SK-N-SH treated with all-trans-retinoic acid at 6 μM for 48 hours (cell line): ENCODE results near the gene NUMA1.

ENCODE experiments used
- ATAC-seq: fragments of 200-7000 bp; cut with Tn5 transposase; 3 replicates; pipeline ENCODE4 v1.9.1; 2020; ENCODE audit warnings: mild to moderate bottlenecking, moderate library complexity
- ARNTL ChIP-seq: fragments of 450-650 bp; formaldehyde crosslinking; IDR thresholded peaks from 2 replicates; pipeline ENCODE4 v1.5.0; 2020; ENCODE audit warnings: low read depth, mild to moderate bottlenecking, moderate library complexity, borderline replicate concordance
- BACH2 ChIP-seq: fragments of 250-450 bp; sonication (Bioruptor Pico); IDR thresholded peaks from 2 replicates; pipeline ENCODE4 v1.9.0; 2021; ENCODE audit warnings: mild to moderate bottlenecking, borderline replicate concordance
- CREB5 ChIP-seq: fragments of 250-450 bp; sonication (Bioruptor Pico); IDR thresholded peaks from 2 replicates; pipeline ENCODE4 v1.5.1; 2020; ENCODE audit warnings: low read depth, mild to moderate bottlenecking, moderate library complexity
- CSDC2 ChIP-seq: fragments of 250-450 bp; sonication (Bioruptor Pico); IDR thresholded peaks from 2 replicates; pipeline ENCODE4 v1.5.0; 2020; ENCODE audit warnings: mild to moderate bottlenecking, moderate library complexity
- ESRRG ChIP-seq: fragments of 250-450 bp; sonication (Bioruptor Pico); IDR thresholded peaks from 2 replicates; pipeline ENCODE4 v1.6.1; 2021; ENCODE audit warnings: mild to moderate bottlenecking
- GLIS3 ChIP-seq: fragments of 250-450 bp; sonication (Bioruptor Pico); IDR thresholded peaks from 2 replicates; pipeline ENCODE4 v1.5.0; 2020; ENCODE audit warnings: mild to moderate bottlenecking, moderate library complexity
- ISL1 ChIP-seq: fragments of 250-450 bp; sonication (Bioruptor Pico); IDR thresholded peaks from 2 replicates; pipeline ENCODE4 v2.1.2; 2022; ENCODE audit warnings: mild to moderate bottlenecking, moderate library complexity
- OSR1 ChIP-seq: fragments of 250-450 bp; sonication (Bioruptor Pico); IDR thresholded peaks from 2 replicates; pipeline ENCODE4 v1.8.0; 2022; ENCODE audit warnings: moderate library complexity, mild to moderate bottlenecking, inconsistent platforms
- PATZ1 ChIP-seq: fragments of 250-450 bp; sonication (Bioruptor Pico); IDR thresholded peaks from 2 replicates; pipeline ENCODE4 v1.8.0; 2020; ENCODE audit warnings: mild to moderate bottlenecking, moderate library complexity, borderline replicate concordance
- PPARA ChIP-seq: fragments of 250-450 bp; sonication (Bioruptor Pico); IDR thresholded peaks from 2 replicates; pipeline ENCODE4 v1.5.0; 2020; ENCODE audit warnings: mild to moderate bottlenecking, borderline replicate concordance
- RARB ChIP-seq: fragments of 250-450 bp; sonication (Bioruptor Pico); IDR thresholded peaks from 2 replicates; pipeline ENCODE4 v1.8.0; 2021; ENCODE audit warnings: mild to moderate bottlenecking, moderate library complexity
- SNAI2 ChIP-seq: fragments of 250-450 bp; sonication (Bioruptor Pico); IDR thresholded peaks from 2 replicates; pipeline ENCODE4 v1.5.0; 2020; ENCODE audit warnings: mild to moderate bottlenecking, moderate library complexity
- TCF4 ChIP-seq: fragments of 250-450 bp; sonication (Bioruptor Pico); IDR thresholded peaks from 2 replicates; pipeline ENCODE4 v1.8.0; 2021; ENCODE audit warnings: mild to moderate bottlenecking, moderate library complexity, borderline replicate concordance
- TOX ChIP-seq: fragments of 250-450 bp; sonication (Bioruptor Pico); IDR thresholded peaks from 2 replicates; pipeline ENCODE4 v1.8.0; 2021; ENCODE audit warnings: mild to moderate bottlenecking, moderate library complexity, borderline replicate concordance
- ZC3H10 ChIP-seq: fragments of 250-450 bp; sonication (Bioruptor Pico); IDR thresholded peaks from 2 replicates; pipeline ENCODE4 v1.5.1; 2021; ENCODE audit warnings: mild to moderate bottlenecking, moderate library complexity
- ZFP3 ChIP-seq: fragments of 250-450 bp; sonication (Bioruptor Pico); IDR thresholded peaks from 2 replicates; pipeline ENCODE4 v1.5.0; 2020; ENCODE audit warnings: mild to moderate bottlenecking, moderate library complexity
- ZFP30 ChIP-seq: fragments of 450-650 bp; formaldehyde crosslinking; IDR thresholded peaks from 2 replicates; pipeline ENCODE4 v1.5.0; 2022; ENCODE audit warnings: mild to moderate bottlenecking, moderate library complexity
- ZNF565 ChIP-seq: fragments of 450-650 bp; formaldehyde crosslinking; conservative IDR thresholded peaks from 2 replicates; pipeline ENCODE4 v1.5.0; 2020; ENCODE audit warnings: low read depth, mild to moderate bottlenecking, moderate library complexity
- ZNF70 ChIP-seq: fragments of 450-650 bp; formaldehyde crosslinking; IDR thresholded peaks from 2 replicates; pipeline ENCODE4 v1.5.0; 2020; ENCODE audit warnings: mild to moderate bottlenecking, moderate library complexity
- ZNF8 ChIP-seq: fragments of 450-650 bp; formaldehyde crosslinking; IDR thresholded peaks from 2 replicates; pipeline ENCODE4 v1.5.0; 2020; ENCODE audit warnings: mild to moderate bottlenecking, moderate library complexity
- TF ChIP-seq, protein P1 (sequence below): fragments of 250-450 bp; sonication (Bioruptor Pico); IDR thresholded peaks from 2 replicates; pipeline ENCODE4 v1.8.0; 2021; ENCODE audit warnings: low read depth, mild to moderate bottlenecking, moderate library complexity, borderline replicate concordance
- TF ChIP-seq, protein P2 (sequence below): fragments of 250-450 bp; sonication (Bioruptor Pico); IDR thresholded peaks from 2 replicates; pipeline ENCODE4 v1.5.0; 2020; ENCODE audit warnings: mild to moderate bottlenecking, moderate library complexity

Gene NUMA1

DNA sequence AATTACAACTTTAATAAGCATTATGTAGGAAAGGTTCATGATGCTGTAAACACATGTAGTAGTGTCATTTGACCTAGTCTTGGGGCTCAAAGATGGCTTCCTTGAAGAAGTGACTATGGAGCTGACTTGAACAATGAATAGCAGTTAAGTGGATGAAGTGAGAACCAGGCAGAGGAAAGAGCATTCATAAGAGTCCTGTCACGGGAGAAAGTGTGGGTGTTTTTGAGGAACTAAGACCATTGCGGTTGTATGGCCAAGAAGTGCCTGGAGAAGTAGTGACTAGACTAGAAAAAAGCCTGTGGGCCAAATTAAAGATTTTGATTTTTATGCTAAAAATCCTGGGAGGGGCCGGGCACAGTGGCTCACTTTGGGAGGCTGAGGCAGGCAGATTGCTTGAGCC, 88.8 kb downstream of the NUMA1 start:
- ATAC-seq = no peak
- TF ChIP-seq ISL1 (CRISPR knock-in tag) (no peak), ARNTL (CRISPR knock-in tag) (no peak), ZNF70 (no peak), ZFP3 (CRISPR knock-in tag) (no peak), PATZ1 (no peak)

DNA sequence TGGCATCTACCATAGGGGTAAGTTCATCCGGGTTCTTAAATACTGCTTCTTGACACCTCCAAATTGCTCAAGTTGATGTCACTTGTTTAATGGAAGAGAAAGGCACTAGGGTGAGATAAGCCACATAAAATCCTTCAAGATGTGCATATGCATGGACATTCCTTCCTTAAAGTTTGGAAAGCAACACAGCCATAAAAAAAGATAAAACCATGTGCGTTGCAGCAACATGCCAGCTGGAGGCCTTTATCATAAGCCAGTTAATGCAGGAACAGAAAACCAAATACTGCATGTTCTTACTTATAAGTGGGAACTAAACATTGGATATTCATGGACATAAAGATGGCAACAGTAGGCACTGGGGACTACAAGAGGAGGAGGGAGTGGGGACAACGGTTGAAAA, 89.6 kb downstream of the NUMA1 start:
- ATAC-seq = no peak

DNA sequence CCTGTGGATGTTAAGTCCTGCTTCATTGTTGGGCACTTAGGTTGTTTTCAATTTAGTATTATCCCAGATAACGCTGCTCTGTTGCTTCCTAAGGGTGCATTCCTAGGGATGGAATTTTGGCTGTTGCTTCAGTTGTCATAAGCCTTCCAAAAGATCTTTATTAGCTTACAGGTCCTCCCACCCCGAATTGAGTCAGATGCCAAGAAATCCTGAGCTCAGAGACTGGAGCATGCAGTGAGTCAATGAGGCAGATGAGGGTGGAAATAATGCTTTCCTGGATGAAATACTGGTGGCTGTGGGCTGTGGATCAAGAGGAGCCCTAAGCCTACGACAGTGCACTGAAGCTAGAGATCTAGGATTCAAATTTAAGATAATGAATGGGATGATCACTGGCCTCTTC, 92.3 kb downstream of the NUMA1 start:
- ATAC-seq = peak; percentile 71
- TF ChIP-seq ARNTL (CRISPR knock-in tag) (no peak), ISL1 (CRISPR knock-in tag) (no peak), OSR1 (no peak), TCF4 (CRISPR knock-in tag) (no peak), BACH2 (no peak), RARB (no peak), CSDC2 (CRISPR knock-in tag) (no peak), ZNF70 (no peak), ZFP3 (CRISPR knock-in tag) (no peak), PPARA (CRISPR knock-in tag) (no peak), CREB5 (CRISPR knock-in tag) (no peak), ZNF565 (CRISPR knock-in tag) (no peak), TOX (CRISPR knock-in tag) (no peak), ZFP30 (no peak), ESRRG (CRISPR knock-in tag) (no peak)
- TF ChIP-seq, protein P1, sequence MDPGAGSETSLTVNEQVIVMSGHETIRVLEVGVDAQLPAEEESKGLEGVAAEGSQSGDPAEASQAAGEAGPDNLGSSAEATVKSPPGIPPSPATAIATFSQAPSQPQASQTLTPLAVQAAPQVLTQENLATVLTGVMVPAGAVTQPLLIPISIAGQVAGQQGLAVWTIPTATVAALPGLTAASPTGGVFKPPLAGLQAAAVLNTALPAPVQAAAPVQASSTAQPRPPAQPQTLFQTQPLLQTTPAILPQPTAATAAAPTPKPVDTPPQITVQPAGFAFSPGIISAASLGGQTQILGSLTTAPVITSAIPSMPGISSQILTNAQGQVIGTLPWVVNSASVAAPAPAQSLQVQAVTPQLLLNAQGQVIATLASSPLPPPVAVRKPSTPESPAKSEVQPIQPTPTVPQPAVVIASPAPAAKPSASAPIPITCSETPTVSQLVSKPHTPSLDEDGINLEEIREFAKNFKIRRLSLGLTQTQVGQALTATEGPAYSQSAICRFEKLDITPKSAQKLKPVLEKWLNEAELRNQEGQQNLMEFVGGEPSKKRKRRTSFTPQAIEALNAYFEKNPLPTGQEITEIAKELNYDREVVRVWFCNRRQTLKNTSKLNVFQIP = no peak

More for the DNA sequence above, 89.6 kb downstream of the NUMA1 start:
- no peak for TF ChIP-seq CREB5 (CRISPR knock-in tag)
- no peak for TF ChIP-seq ZNF8 (CRISPR knock-in tag)
- no peak for TF ChIP-seq ISL1 (CRISPR knock-in tag)
- TF ChIP-seq ZNF70 = no peak
- no peak for TF ChIP-seq GLIS3 (CRISPR knock-in tag)
- TF ChIP-seq BACH2 = no peak
- TF ChIP-seq ZC3H10 (CRISPR knock-in tag) = no peak
- no peak for TF ChIP-seq PATZ1
- no peak for TF ChIP-seq RARB
- TF ChIP-seq ARNTL (CRISPR knock-in tag) = no peak
- TF ChIP-seq PPARA (CRISPR knock-in tag) = no peak
- TF ChIP-seq, protein P2, sequence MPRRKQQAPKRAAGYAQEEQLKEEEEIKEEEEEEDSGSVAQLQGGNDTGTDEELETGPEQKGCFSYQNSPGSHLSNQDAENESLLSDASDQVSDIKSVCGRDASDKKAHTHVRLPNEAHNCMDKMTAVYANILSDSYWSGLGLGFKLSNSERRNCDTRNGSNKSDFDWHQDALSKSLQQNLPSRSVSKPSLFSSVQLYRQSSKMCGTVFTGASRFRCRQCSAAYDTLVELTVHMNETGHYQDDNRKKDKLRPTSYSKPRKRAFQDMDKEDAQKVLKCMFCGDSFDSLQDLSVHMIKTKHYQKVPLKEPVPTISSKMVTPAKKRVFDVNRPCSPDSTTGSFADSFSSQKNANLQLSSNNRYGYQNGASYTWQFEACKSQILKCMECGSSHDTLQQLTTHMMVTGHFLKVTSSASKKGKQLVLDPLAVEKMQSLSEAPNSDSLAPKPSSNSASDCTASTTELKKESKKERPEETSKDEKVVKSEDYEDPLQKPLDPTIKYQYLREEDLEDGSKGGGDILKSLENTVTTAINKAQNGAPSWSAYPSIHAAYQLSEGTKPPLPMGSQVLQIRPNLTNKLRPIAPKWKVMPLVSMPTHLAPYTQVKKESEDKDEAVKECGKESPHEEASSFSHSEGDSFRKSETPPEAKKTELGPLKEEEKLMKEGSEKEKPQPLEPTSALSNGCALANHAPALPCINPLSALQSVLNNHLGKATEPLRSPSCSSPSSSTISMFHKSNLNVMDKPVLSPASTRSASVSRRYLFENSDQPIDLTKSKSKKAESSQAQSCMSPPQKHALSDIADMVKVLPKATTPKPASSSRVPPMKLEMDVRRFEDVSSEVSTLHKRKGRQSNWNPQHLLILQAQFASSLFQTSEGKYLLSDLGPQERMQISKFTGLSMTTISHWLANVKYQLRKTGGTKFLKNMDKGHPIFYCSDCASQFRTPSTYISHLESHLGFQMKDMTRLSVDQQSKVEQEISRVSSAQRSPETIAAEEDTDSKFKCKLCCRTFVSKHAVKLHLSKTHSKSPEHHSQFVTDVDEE = no peak
- TF ChIP-seq ZNF565 (CRISPR knock-in tag) = no peak
- TF ChIP-seq ZFP3 (CRISPR knock-in tag) = no peak
- no peak for TF ChIP-seq TOX (CRISPR knock-in tag)
- no peak for TF ChIP-seq SNAI2 (CRISPR knock-in tag)
- TF ChIP-seq ESRRG (CRISPR knock-in tag) = no peak
- TF ChIP-seq, all 23 proteins: peak for 0
